GM12878 (cell line): ENCODE data around the gene CLNK. TPM values are rescaled to one million over a fixed set of nuclear protein-coding genes. Genes with fewer than 3 reads are reported as not detected.

ENCODE experiments used
- BRCA1 ChIP-seq: IDR thresholded peaks from 2 replicates; pipeline ENCODE4 v1.6.1; 2011; ENCODE audit warnings: low read depth, low read length, improper control_type of control experiment
- CREM ChIP-seq: IDR thresholded peaks from 2 replicates; pipeline ENCODE4 v1.6.1; 2014; ENCODE audit warnings: antibody characterized with exemption, low read depth
- CUX1 ChIP-seq: IDR thresholded peaks from 2 replicates; pipeline ENCODE4 v1.6.1; 2012; ENCODE audit warnings: improper control_type of control experiment, low read depth, low read length; ENCODE audit not compliant: insufficient replicate concordance
- E4F1 ChIP-seq: fragments of 450-650 bp; IDR thresholded peaks from 2 replicates; pipeline ENCODE4 v1.6.1; 2018; ENCODE audit warnings: borderline replicate concordance, mild to moderate bottlenecking; ENCODE audit not compliant: partially characterized antibody
- EED ChIP-seq: sonication (generic); IDR thresholded peaks from 2 replicates; pipeline ENCODE4 v1.6.1; 2016; ENCODE audit warnings: antibody characterized with exemption, low read depth
- EGR1 ChIP-seq, 2 experiments: IDR thresholded peaks; 1 replicate in 1 of 2; 2 replicates in 1 of 2; pipeline ENCODE4 v1.6.1; 2011 to 2012; ENCODE audit warnings: low read depth in 2 of 2, low read length in 2 of 2, borderline replicate concordance in 1 of 2, mild to moderate bottlenecking in 1 of 2, moderate library complexity in 1 of 2
- EP300 ChIP-seq, 2 experiments: fragments of 150-350 bp in 1 of 2; IDR thresholded peaks; 2 replicates each; pipeline ENCODE4 v1.6.1; 2011 to 2012; ENCODE audit warnings: low read depth in 2 of 2, low read length in 2 of 2, borderline replicate concordance in 1 of 2, improper control_type of control experiment in 1 of 2, inconsistent platforms in 1 of 2; ENCODE audit not compliant: control insufficient read depth in 1 of 2
- GABPA ChIP-seq: IDR thresholded peaks from 2 replicates; pipeline ENCODE4 v1.6.1; 2014; ENCODE audit warnings: antibody characterized with exemption, low read depth, mild to moderate bottlenecking, inconsistent platforms
- MTA3 ChIP-seq: IDR thresholded peaks from 2 replicates; pipeline ENCODE4 v1.6.1; 2012; ENCODE audit warnings: low read length, inconsistent platforms, borderline replicate concordance
- NFYB ChIP-seq: IDR thresholded peaks from 2 replicates; pipeline ENCODE4 v1.6.1; 2011; ENCODE audit warnings: low read depth, mild to moderate bottlenecking, low read length, improper control_type of control experiment, moderate library complexity; ENCODE audit not compliant: insufficient read depth
- NRF1 ChIP-seq: conservative IDR thresholded peaks from 2 replicates; pipeline ENCODE4 v1.6.1; 2011; ENCODE audit warnings: mild to moderate bottlenecking, low read depth, low read length, improper control_type of control experiment
- PKNOX1 ChIP-seq: fragments of 450-650 bp; IDR thresholded peaks from 2 replicates; pipeline ENCODE4 v1.6.1; 2016; ENCODE audit warnings: mild to moderate bottlenecking
- RCOR1 ChIP-seq: conservative IDR thresholded peaks from 2 replicates; pipeline ENCODE4 v1.6.1; 2012; ENCODE audit warnings: low read depth, low read length, improper control_type of control experiment
- SMC3 ChIP-seq: IDR thresholded peaks from 2 replicates; pipeline ENCODE4 v1.6.1; 2011; ENCODE audit warnings: low read length, improper control_type of control experiment, borderline replicate concordance
- ZBTB40 ChIP-seq: fragments of 450-650 bp; IDR thresholded peaks from 2 replicates; pipeline ENCODE4 v1.6.1; 2016; ENCODE audit warnings: mild to moderate bottlenecking, moderate library complexity, borderline replicate concordance
- polyA plus RNA-seq, 11 experiments: library from polyadenylated mRNA; depleted of rRNA in 4 of 11; unstranded in 6 of 11; stranded (reverse) in 5 of 11; fragments of >200 nt; fragmentation: Nextera tagmentation in 4 of 11; fragmentation: Illumina TruSeq in 1 of 11; extraction: Ambion mirVana in 4 of 11; extraction: Trizol in 1 of 11; gene quantifications; 1 replicate in 1 of 11; 2 replicates in 10 of 11; pipeline versions ENCODE4 v1.2.1 to v1.2.3, GENCODE V29; 2011 to 2016; ENCODE audit warnings: inconsistent platforms in 2 of 11, missing spikeins in 2 of 11, low read depth in 1 of 11
- total RNA-seq, 4 experiments: library from RNA; depleted of rRNA in 3 of 4; stranded (reverse); fragments of >200 nt in 3 of 4; fragmentation: Illumina TruSeq in 1 of 4; extraction: Trizol in 1 of 4; gene quantifications; 2 replicates each; pipeline versions ENCODE4 v1.2.1 to v1.2.3, GENCODE V29; 2013 to 2021

Gene CLNK
- total and polyA plus RNA-seq, 10 of the 15 experiments (the other 5 are each of a cell fraction or from before 2014, with no cell fraction given) = 2.1 to 14.3 (median 2.7) TPM

- no peak for TF ChIP-seq SMC3
- TF ChIP-seq PKNOX1 = peak; percentile 51
- peak; percentile 86 for TF ChIP-seq CREM
- TF ChIP-seq GABPA = peak; percentile 63; the same call in 1 of the 2 replicates
- TF ChIP-seq E4F1 = no peak
- no peak for TF ChIP-seq EGR1 (IDR thresholded peaks at IDR 0.05; ENCODE audit: borderline replicate concordance in 1 of 2, low read depth in 2 of 2, low read length in 2 of 2)
- TF ChIP-seq RCOR1 = no peak
- TF ChIP-seq CUX1 = no peak
- no peak; the same call in 1 of the 2 replicates for TF ChIP-seq EED
- TF ChIP-seq BRCA1 = no peak
- TF ChIP-seq NFYB = no peak
- TF ChIP-seq EP300 (IDR thresholded peaks at IDR 0.05; ENCODE audit: borderline replicate concordance in 1 of 2, control insufficient read depth in 1 of 2, low read depth in 2 of 2, low read length in 2 of 2) = peak in 1 of 2 experiments; percentile 63; a peak in 2 of 4 replicates
- no peak for TF ChIP-seq ZBTB40
- 0 out of 2 replicates have a peak, but pooled peaks have one; percentile 64 for TF ChIP-seq MTA3
- no peak for TF ChIP-seq NRF1
Measured at GRCh38 chr4:10703766-10704429, 19.3 kb upstream of the CLNK start (continued).
